GM21526 (cell line): ENCODE data around the gene ABCD3.
"Not testable (repeated sequence)": the region's sequence is repeated elsewhere in the genome, so short reads cannot be mapped to it uniquely, and the experiment has no call there.

ENCODE experiments used
- ATAC-seq: cut with Tn5 transposase; IDR thresholded peaks from one replicate; pipeline ENCODE4 v1.9.1; 2021; ENCODE audit warnings: moderate library complexity; ENCODE audit not compliant: unreplicated experiment, low FRiP score

ABCD3 gene

GRCh38 chr1:94417978-94418663, at the start of gene ABCD3:
ABCD3 (plus strand) TSS chr1:94418389; CDS start chr1:94418479, 90 bp downstream.
- ATAC-seq: peak; percentile 92

- ATAC-seq: not testable (repeated sequence)
Observed at GRCh38 chr1:94372771-94373170, 45.4 kb upstream of the ABCD3 start.

GRCh38 chr1:94373311-94373710, 44.9 kb upstream of the ABCD3 start:
- ATAC-seq: not testable (repeated sequence)

- ATAC-seq: not testable (repeated sequence)
Observed at GRCh38 chr1:94375666-94376065, 42.5 kb upstream of the ABCD3 start.

GRCh38 chr1:94378493-94378892, 39.7 kb upstream of the ABCD3 start:
- ATAC-seq: not testable (repeated sequence)

- ATAC-seq: no peak
Observed at GRCh38 chr1:94379615-94380014, 38.6 kb upstream of the ABCD3 start.

- ATAC-seq: no peak
Observed at GRCh38 chr1:94382201-94382600, 36.0 kb upstream of the ABCD3 start.

GRCh38 chr1:94383966-94384408, 34.2 kb upstream of the ABCD3 start:
- no peak for ATAC-seq

- ATAC-seq: no peak
Observed at GRCh38 chr1:94384485-94385265, 33.5 kb upstream of the ABCD3 start.

GRCh38 chr1:94385308-94385929, 32.8 kb upstream of the ABCD3 start:
- no peak for ATAC-seq

- no peak for ATAC-seq
Observed at GRCh38 chr1:94389298-94389697, 28.9 kb upstream of the ABCD3 start.

GRCh38 chr1:94394247-94394646, 23.9 kb upstream of the ABCD3 start:
- no peak for ATAC-seq

- no peak for ATAC-seq
Observed at GRCh38 chr1:94395231-94395630, 23.0 kb upstream of the ABCD3 start.

GRCh38 chr1:94395748-94396309, 22.4 kb upstream of the ABCD3 start:
- ATAC-seq: no peak

- no peak for ATAC-seq
Observed at GRCh38 chr1:94396356-94397010, 21.7 kb upstream of the ABCD3 start.

- no peak for ATAC-seq
Observed at GRCh38 chr1:94398356-94398755, 19.8 kb upstream of the ABCD3 start.

GRCh38 chr1:94399453-94399852, 18.7 kb upstream of the ABCD3 start:
- no peak for ATAC-seq

- ATAC-seq: no peak
Observed at GRCh38 chr1:94401206-94401605, 17.0 kb upstream of the ABCD3 start.

GRCh38 chr1:94406446-94406845, 11.7 kb upstream of the ABCD3 start:
- no peak for ATAC-seq

- ATAC-seq: no peak
Observed at GRCh38 chr1:94408104-94408830, 9.9 kb upstream of the ABCD3 start.
